GM23248 (cell line): ENCODE measurements around the gene ETF1.

Experiments used
- EZH2 ChIP-seq: fragments of 200-600 bp; sonication (generic); IDR thresholded peaks from 2 replicates; pipeline ENCODE4 v1.6.1; 2018; ENCODE audit warnings: antibody characterized with exemption, mild to moderate bottlenecking; ENCODE audit not compliant: insufficient read depth, poor library complexity, severe bottlenecking
- EZH2phosphoT487 ChIP-seq: fragments of 200-600 bp; sonication (generic); IDR thresholded peaks from 2 replicates; pipeline ENCODE4 v1.6.1; 2018; ENCODE audit warnings: antibody characterized with exemption, moderate library complexity, mild to moderate bottlenecking, low read depth; ENCODE audit not compliant: insufficient read depth

DNA sequence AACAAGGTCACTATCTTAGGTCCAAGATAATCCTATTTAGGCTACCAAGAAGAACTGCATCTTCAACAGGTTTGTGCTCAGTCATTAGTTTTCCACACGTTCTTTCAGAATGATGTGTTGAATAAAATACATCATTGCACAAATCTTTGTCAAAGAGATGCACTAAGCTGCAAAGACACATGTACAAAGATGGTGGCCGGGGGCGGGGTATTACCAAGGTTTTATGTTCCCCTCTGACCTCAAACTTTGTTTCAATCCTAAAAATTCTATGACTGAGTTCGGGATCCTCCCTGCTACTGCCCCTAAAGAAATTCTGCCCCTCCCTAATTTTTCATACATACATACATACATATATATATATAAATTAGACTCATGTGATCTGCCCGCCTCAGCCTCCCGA, 17.9 kb upstream of the ETF1 start:
- TF ChIP-seq EZH2 (no peak), EZH2phosphoT487 (no peak)
